Panc1 (cell line): ENCODE measurements around the gene VPS35L. TPM values are rescaled to one million over a fixed set of nuclear protein-coding genes. Genes with fewer than 3 reads are reported as not detected.

Source experiments
- ATAC-seq: fragments of 200-7000 bp; cut with Tn5 transposase; 2 replicates; pipeline ENCODE4 v1.9.1; 2020; ENCODE audit warnings: mild to moderate bottlenecking, moderate library complexity
- BruUV-seq: library from RNA; stranded (reverse); fragments of 400-500 nt; replicated peaks from 2 replicates; lab custom pipeline; 2021; lab: Mats Ljungman, UMichigan
- CTCF ChIA-PET: fragments of 300-600 bp; sonication (Branson Sonifier 250); formaldehyde crosslinking; loops from one replicate; lab custom pipeline; 2022; ENCODE audit warnings: antibody characterized with exemption; lab: Charles Lee
- POLR2A ChIA-PET: fragments of 300-600 bp; sonication (Branson Sonifier 250); formaldehyde crosslinking; loops from one replicate; lab custom pipeline; 2022; ENCODE audit warnings: antibody characterized with exemption; lab: Charles Lee
- DNase-seq: peaks from one replicate; pipeline ENCODE4 v3.0.0-alpha.2; 2010; ENCODE audit warnings: low read depth, low spot score
- H3K27ac ChIP-seq: 2 replicates; pipeline ENCODE4 v1.5.1; 2011; ENCODE audit warnings: mild to moderate bottlenecking, low read length, inconsistent platforms
- H3K27me3 ChIP-seq: fragments of 200-500 bp; sonication (Bioruptor generic); 2 replicates; pipeline ENCODE4 v1.6.0; 2014; ENCODE audit warnings: low read length, inconsistent platforms; ENCODE audit not compliant: control insufficient read depth, insufficient read depth
- H3K36me3 ChIP-seq: fragments of 200-500 bp; sonication (Bioruptor generic); 2 replicates; pipeline ENCODE4 v1.5.1; 2014; ENCODE audit warnings: inconsistent platforms, mild to moderate bottlenecking, low read length, moderate library complexity; ENCODE audit not compliant: control insufficient read depth, insufficient read depth
- H3K4me1 ChIP-seq: 2 replicates; pipeline ENCODE4 v1.5.1; 2011; ENCODE audit warnings: inconsistent platforms, mild to moderate bottlenecking, low read length, moderate library complexity; ENCODE audit not compliant: control insufficient read depth, insufficient read depth
- H3K4me3 ChIP-seq, 2 experiments: 2 replicates each; pipeline ENCODE4 v1.5.1; 2011 to 2012; ENCODE audit warnings: low read depth in 2 of 2, low read length in 2 of 2, mild to moderate bottlenecking in 2 of 2, inconsistent platforms in 1 of 2, moderate library complexity in 1 of 2
- H3K9me3 ChIP-seq: fragments of 200-500 bp; sonication (Bioruptor generic); 2 replicates; pipeline ENCODE4 v1.5.1; 2014; ENCODE audit warnings: low read depth, mild to moderate bottlenecking, inconsistent platforms, low read length, moderate library complexity; ENCODE audit not compliant: control insufficient read depth, insufficient read depth
- POLR2AphosphoS5 ChIP-seq: IDR thresholded peaks from 2 replicates; pipeline ENCODE4 v1.6.1; 2012; ENCODE audit warnings: mild to moderate bottlenecking, low read depth, low read length, moderate library complexity
- SIN3A ChIP-seq: IDR thresholded peaks from 2 replicates; pipeline ENCODE4 v1.6.1; 2012; ENCODE audit warnings: low read depth, mild to moderate bottlenecking, low read length, moderate library complexity, borderline replicate concordance; ENCODE audit not compliant: insufficient read depth
- TCF7L2 ChIP-seq: IDR thresholded peaks from 2 replicates; pipeline ENCODE4 v1.6.1; 2011; ENCODE audit warnings: mild to moderate bottlenecking, low read depth, low read length, inconsistent platforms
- in situ Hi-C: cut with HindIII; loops from 2 replicates; pipeline ENCODE4 v1.10.0; 2016; ENCODE audit warnings: low sequenced_read_pairs, low pct_unique_long_range_greater_than_20kb
- intact Hi-C: fragments of 100-400 bp; cut with micrococcal nuclease; formaldehyde crosslinking; loops from one replicate; pipeline ENCODE4 v1.10.0; 2022; ENCODE audit not compliant: unreplicated experiment
- total RNA-seq: library from RNA; stranded (reverse); gene quantifications from one replicate; pipeline ENCODE4 v1.2.1, GENCODE V29; 2021; ENCODE audit not compliant: unreplicated experiment
- TF ChIP-seq, protein P1 (sequence below), 2 experiments: IDR thresholded peaks; 2 replicates each; pipeline ENCODE4 v1.6.1; 2011 to 2012; ENCODE audit warnings: low read depth in 2 of 2, control low read depth in 1 of 2, low read length in 1 of 2, mild to moderate bottlenecking in 1 of 2, moderate library complexity in 1 of 2; ENCODE audit not compliant: insufficient read depth in 1 of 2
- TF ChIP-seq, protein P2 (sequence below): fragments of 450-650 bp; IDR thresholded peaks from 2 replicates; pipeline ENCODE4 v1.5.1; 2017; ENCODE audit warnings: mild to moderate bottlenecking

VPS35L gene
- total RNA-seq, 1 experiment from 2014 or later: 124 TPM

DNA sequence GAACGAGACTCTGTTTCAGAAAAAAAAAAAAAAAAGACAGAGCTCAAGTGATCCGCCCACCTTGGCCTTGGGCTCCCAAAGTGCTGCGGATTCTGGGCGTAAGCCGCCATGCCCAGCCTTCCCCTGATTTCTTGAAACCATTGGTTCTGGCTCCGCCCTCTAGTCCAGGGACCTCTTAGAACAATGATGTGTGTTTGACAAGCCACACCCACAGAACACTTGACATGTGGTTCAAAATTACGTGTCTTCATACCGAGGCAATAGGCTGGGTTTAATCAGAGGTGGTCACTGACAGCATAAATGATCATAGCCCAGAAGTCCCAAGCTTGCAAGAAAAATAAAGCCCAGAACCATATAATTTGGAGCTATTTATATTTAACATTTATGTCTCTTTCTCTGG, 139.5 kb downstream of the VPS35L start:
- POLR2A ChIA-PET: no interaction called here
- Histone ChIP-seq H3K4me3 (no peak overlapping the region), H3K9me3 (no peaks in the 10 kb centered on the region), H3K36me3 (no peaks in the 10 kb centered on the region), H3K4me1 (0 out of 2 replicates have a peak, but pooled peaks cover 3% of the 10 kb centered on the region), H3K27me3 (no peaks in the 10 kb centered on the region), H3K27ac (no peak overlapping the region)
- in situ Hi-C loops (no loop called here), intact Hi-C loops (no loop called here)
- ATAC-seq: no peak
- TF ChIP-seq POLR2AphosphoS5 (no peak), SIN3A (no peak), TCF7L2 (no peak)
- TF ChIP-seq, protein P1, sequence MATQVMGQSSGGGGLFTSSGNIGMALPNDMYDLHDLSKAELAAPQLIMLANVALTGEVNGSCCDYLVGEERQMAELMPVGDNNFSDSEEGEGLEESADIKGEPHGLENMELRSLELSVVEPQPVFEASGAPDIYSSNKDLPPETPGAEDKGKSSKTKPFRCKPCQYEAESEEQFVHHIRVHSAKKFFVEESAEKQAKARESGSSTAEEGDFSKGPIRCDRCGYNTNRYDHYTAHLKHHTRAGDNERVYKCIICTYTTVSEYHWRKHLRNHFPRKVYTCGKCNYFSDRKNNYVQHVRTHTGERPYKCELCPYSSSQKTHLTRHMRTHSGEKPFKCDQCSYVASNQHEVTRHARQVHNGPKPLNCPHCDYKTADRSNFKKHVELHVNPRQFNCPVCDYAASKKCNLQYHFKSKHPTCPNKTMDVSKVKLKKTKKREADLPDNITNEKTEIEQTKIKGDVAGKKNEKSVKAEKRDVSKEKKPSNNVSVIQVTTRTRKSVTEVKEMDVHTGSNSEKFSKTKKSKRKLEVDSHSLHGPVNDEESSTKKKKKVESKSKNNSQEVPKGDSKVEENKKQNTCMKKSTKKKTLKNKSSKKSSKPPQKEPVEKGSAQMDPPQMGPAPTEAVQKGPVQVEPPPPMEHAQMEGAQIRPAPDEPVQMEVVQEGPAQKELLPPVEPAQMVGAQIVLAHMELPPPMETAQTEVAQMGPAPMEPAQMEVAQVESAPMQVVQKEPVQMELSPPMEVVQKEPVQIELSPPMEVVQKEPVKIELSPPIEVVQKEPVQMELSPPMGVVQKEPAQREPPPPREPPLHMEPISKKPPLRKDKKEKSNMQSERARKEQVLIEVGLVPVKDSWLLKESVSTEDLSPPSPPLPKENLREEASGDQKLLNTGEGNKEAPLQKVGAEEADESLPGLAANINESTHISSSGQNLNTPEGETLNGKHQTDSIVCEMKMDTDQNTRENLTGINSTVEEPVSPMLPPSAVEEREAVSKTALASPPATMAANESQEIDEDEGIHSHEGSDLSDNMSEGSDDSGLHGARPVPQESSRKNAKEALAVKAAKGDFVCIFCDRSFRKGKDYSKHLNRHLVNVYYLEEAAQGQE (IDR thresholded peaks at IDR 0.05; ENCODE audit: insufficient read depth in 1 of 2, low read depth in 2 of 2, low read length in 1 of 2): no peak
- TF ChIP-seq, protein P2, sequence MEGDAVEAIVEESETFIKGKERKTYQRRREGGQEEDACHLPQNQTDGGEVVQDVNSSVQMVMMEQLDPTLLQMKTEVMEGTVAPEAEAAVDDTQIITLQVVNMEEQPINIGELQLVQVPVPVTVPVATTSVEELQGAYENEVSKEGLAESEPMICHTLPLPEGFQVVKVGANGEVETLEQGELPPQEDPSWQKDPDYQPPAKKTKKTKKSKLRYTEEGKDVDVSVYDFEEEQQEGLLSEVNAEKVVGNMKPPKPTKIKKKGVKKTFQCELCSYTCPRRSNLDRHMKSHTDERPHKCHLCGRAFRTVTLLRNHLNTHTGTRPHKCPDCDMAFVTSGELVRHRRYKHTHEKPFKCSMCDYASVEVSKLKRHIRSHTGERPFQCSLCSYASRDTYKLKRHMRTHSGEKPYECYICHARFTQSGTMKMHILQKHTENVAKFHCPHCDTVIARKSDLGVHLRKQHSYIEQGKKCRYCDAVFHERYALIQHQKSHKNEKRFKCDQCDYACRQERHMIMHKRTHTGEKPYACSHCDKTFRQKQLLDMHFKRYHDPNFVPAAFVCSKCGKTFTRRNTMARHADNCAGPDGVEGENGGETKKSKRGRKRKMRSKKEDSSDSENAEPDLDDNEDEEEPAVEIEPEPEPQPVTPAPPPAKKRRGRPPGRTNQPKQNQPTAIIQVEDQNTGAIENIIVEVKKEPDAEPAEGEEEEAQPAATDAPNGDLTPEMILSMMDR: no peak
- CTCF ChIA-PET: interaction anchor here (0.6 to 1.6 kb wide), 2 partner anchors 78 to 111 kb away, joined by 3 to 5 read pairs; no protein-coding TSS in a partner anchor
- no TSS peak for BruUV-seq
- DNase-seq: no peak

DNA sequence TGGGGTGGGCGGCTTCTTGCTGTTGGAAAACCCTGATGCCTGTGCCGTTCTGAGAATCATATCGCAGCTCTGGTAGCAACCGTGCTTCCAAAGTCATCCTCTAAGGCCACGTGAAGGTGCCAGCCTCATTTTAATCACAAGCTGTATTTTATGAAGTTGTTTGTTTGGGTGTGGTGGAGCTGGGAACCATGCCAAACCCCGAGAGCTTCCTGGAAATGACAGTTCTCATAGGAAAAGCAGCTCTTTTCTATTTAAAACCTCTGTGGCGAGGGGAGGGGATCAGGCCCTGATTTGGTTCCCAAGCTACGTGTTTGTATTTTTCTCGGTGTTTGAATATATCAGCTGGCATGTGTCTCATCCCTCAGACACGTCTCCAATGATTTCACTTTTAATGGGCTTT, 140.8 kb downstream of the VPS35L start:
- DNase-seq: peak; percentile 69
- in situ Hi-C loops (no loop called here), intact Hi-C loops (no loop called here)
- ATAC-seq: no peak
- Histone ChIP-seq H3K4me1 (peaks cover 11% of the 10 kb centered on the region), H3K27ac (no peak overlapping the region), H3K36me3 (no peaks in the 10 kb centered on the region), H3K27me3 (no peaks in the 10 kb centered on the region), H3K9me3 (no peaks in the 10 kb centered on the region), H3K4me3 (no peak overlapping the region)
- TF ChIP-seq SIN3A (no peak), POLR2AphosphoS5 (no peak), TCF7L2 (no peak)
- TF ChIP-seq, protein P1 (IDR thresholded peaks at IDR 0.05; ENCODE audit: insufficient read depth in 1 of 2, low read depth in 2 of 2, low read length in 1 of 2): no peak
- TF ChIP-seq, protein P2: no peak
- BruUV-seq: no TSS peak
- ChIA-PET POLR2A (interaction anchor here (0.6 kb wide), 1 partner anchor 78 kb away, joined by 3 read pairs; no protein-coding TSS in a partner anchor), CTCF (no interaction called here)
